ENCODE data around the gene PKMYT1.

Gene PKMYT1

GRCh38 chr16:2971985-2972784 lies 8.1 kb downstream of the PKMYT1 start:
- no peak for DNase-seq

- DNase-seq, result no peak
Observed at GRCh38 chr16:2971134-2971984, 8.9 kb downstream of the PKMYT1 start.

GRCh38 chr16:2970563-2970962 lies 9.7 kb downstream of the PKMYT1 start:
- no peak for DNase-seq

- peak; percentile 65 for DNase-seq
Observed at GRCh38 chr16:2969545-2970521, 10.4 kb downstream of the PKMYT1 start.

GRCh38 chr16:2968738-2969544 lies 11.3 kb downstream of the PKMYT1 start, which contains the start of gene PAQR4:
TSS of gene PAQR4 (plus strand) at chr16:2969348. CDS start at chr16:2969675, 327 bp downstream.
- peak; percentile 94 for DNase-seq

GRCh38 chr16:2968368-2968737 lies 11.9 kb downstream of the PKMYT1 start:
- DNase-seq, result no peak

- no peak for DNase-seq
Observed at GRCh38 chr16:2967721-2968161, 12.5 kb downstream of the PKMYT1 start.

- DNase-seq, result no peak
Observed at GRCh38 chr16:2967211-2967631, 13.0 kb downstream of the PKMYT1 start.

- DNase-seq, result no peak
Observed at GRCh38 chr16:2966808-2967191, 13.4 kb downstream of the PKMYT1 start.

- no peak for DNase-seq
Observed at GRCh38 chr16:2966043-2966807, 14.0 kb downstream of the PKMYT1 start.

GRCh38 chr16:2964475-2965336 lies 15.5 kb downstream of the PKMYT1 start:
- DNase-seq, result peak; percentile 72

- peak; percentile 70 for DNase-seq
Observed at GRCh38 chr16:2963723-2964474, 16.3 kb downstream of the PKMYT1 start, which contains the start of gene KREMEN2. TSS of gene KREMEN2 (plus strand) at chr16:2964275. CDS start at chr16:2964521, 246 bp downstream.

GRCh38 chr16:2963074-2963722 lies 17.0 kb downstream of the PKMYT1 start:
- DNase-seq, result peak; percentile 73

- no peak for DNase-seq
Observed at GRCh38 chr16:2962334-2963073, 17.7 kb downstream of the PKMYT1 start.

GRCh38 chr16:2960183-2961010 lies 19.8 kb downstream of the PKMYT1 start:
- no peak for DNase-seq

GRCh38 chr16:2959206-2959605 lies 21.0 kb downstream of the PKMYT1 start:
- no peak for DNase-seq

GRCh38 chr16:2956579-2956956 lies 23.7 kb downstream of the PKMYT1 start:
- no peak for DNase-seq
